Activated CD4-positive, alpha-beta T cell treated with anti-CD3 and anti-CD28 coated beads, Interleukin-2, amount 10 ng/mL, durations not matched to agents 7 days and 5 days (primary cell): ENCODE data around the gene NPLOC4. TPM values are rescaled to one million over a fixed set of nuclear protein-coding genes. Genes with fewer than 3 reads are reported as not detected.
"Not testable (repeated sequence)": the region's sequence is repeated elsewhere in the genome, so short reads cannot be mapped to it uniquely, and the experiment has no call there.

Experiments used
- CTCF ChIA-PET: fragments of 350-600 bp; sonication (Branson Sonifier 250); formaldehyde crosslinking; loops from one replicate; lab custom pipeline; 2021; ENCODE audit warnings: antibody characterized with exemption; lab: Charles Lee
- POLR2A ChIA-PET: fragments of 350-600 bp; sonication (Branson Sonifier 250); formaldehyde crosslinking; loops from one replicate; lab custom pipeline; 2021; ENCODE audit warnings: antibody characterized with exemption; lab: Charles Lee
- DNase-seq: peaks from one replicate; pipeline ENCODE4 v3.0.0-alpha.2; 2020
- H3K27ac Mint-ChIP-seq: one replicate; pipeline ENCODE4 v1.8.0; 2021; ENCODE audit warnings: mild to moderate bottlenecking, moderate library complexity, mixed read lengths
- H3K27me3 Mint-ChIP-seq: one replicate; pipeline ENCODE4 v1.8.0; 2021; ENCODE audit warnings: mixed read lengths
- H3K36me3 Mint-ChIP-seq: one replicate; pipeline ENCODE4 v1.8.0; 2021; ENCODE audit warnings: low read depth, mixed read lengths
- H3K4me1 Mint-ChIP-seq: one replicate; pipeline ENCODE4 v1.8.0; 2021; ENCODE audit warnings: mixed read lengths
- H3K4me3 Mint-ChIP-seq: one replicate; pipeline ENCODE4 v1.8.0; 2021; ENCODE audit warnings: mild to moderate bottlenecking, moderate library complexity, mixed read lengths
- H3K9me3 Mint-ChIP-seq: one replicate; pipeline ENCODE4 v1.8.0; 2021; ENCODE audit warnings: mixed read lengths
- total RNA-seq, 2 experiments: library from RNA; stranded (reverse); gene quantifications; one replicate each; pipeline ENCODE4 v1.2.3, GENCODE V29; 2021

Gene NPLOC4
- total RNA-seq, 2 experiments from 2014 or later: 91.3 to 98.2 TPM

DNA sequence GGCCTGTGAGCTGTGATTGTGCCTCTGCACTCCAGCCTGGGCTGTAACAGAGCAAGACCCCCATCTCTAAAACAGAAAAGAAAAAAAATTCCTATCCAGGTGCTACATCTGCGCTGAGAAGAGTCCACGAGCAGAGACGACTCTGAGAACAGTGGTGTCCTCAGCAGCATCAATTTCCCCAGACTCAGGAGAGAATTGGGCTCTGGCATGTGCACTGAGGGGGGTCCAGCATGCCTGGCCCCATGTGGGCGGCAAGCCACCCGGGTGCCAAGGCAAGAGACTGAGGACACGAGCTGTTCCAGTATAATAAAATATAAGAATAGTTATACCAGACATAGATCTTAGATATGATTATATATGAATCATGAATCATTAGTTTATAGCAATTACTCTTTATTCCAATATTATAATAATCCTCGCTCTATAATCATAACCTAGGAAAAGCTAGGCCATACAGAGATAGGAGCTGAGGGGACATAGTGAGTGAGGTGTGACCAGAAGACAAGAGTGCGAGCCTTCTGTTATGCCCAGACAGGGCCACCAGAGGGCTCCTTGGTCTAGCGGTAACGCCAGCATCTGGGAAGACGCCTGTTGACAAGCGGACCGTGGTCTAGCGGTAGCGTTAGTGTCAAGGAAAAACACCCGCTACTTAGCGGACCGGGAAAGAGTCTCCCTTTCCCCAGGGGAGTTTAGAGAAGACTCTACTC lies 38.8 kb upstream of the NPLOC4 start:
- H3K27me3 Mint-ChIP-seq, H3K9me3 Mint-ChIP-seq, H3K4me1 Mint-ChIP-seq, POLR2A ChIA-PET, H3K27ac Mint-ChIP-seq: not testable (repeated sequence)
- CTCF ChIA-PET: interaction anchor here (0.9 to 1.5 kb wide), 3 partner anchors 9 to 23 kb away, joined by 3 to 10 read pairs (median 3); partner anchors contain the start of genes ARL16 and HGS
- peak overlapping the region; percentile 1 for H3K4me3 Mint-ChIP-seq
- H3K36me3 Mint-ChIP-seq: peaks cover 18% of the 10 kb centered on the region
- peak; percentile 21 for DNase-seq

DNA sequence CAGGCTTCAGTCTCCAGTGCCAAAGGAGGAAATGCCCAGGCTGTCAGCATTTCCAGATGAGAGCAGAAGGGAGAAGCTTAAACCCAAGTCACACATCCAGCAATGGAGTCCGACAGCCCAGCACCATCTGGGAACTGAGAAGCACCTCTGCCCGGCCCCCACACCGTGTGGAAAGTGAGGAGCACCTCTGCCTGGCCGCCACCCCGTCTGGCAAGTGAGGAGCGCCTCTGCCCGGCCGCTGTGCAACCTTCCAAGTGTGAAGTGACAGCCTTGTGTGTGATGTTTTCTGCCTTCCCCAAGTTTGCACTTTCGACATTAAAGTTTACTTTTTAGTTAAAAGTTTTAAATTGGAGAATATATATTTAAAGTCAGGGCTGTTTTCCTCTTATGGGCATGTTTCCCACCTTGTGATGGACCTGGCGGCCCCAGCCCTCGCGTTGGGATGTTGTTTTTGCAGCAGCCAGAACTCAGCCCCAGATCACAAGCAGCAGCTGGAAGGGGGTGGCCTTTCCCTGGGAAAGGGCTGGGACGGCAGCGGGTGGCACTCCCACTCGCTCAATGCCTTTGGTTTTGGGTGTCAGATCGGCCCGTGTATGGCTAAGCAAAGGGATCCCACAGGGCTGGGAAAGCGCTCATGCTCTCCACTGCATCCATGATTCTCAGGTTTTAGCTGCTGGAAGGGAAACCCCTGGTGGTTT lies 36.8 kb upstream of the NPLOC4 start:
- Mint-ChIP-seq H3K4me3 (no peak overlapping the region), H3K36me3 (peaks cover 20% of the 10 kb centered on the region), H3K9me3 (no peaks in the 10 kb centered on the region), H3K4me1 (peaks cover 11% of the 10 kb centered on the region), H3K27me3 (no peaks in the 10 kb centered on the region), H3K27ac (no peak overlapping the region)
- no peak for DNase-seq
- POLR2A ChIA-PET: interaction anchor here (0.6 kb wide), 1 partner anchor 14 kb away, joined by 6 read pairs; no protein-coding TSS in a partner anchor
- CTCF ChIA-PET: no interaction called here

GRCh38 chr17:81672954-81673353 lies 36.0 kb upstream of the NPLOC4 start:
- Mint-ChIP-seq H3K4me3 (no peak overlapping the region), H3K27me3 (no peaks in the 10 kb centered on the region), H3K9me3 (no peaks in the 10 kb centered on the region), H3K36me3 (peaks cover 26% of the 10 kb centered on the region), H3K27ac (peak overlapping the region; percentile 62), H3K4me1 (peaks cover 17% of the 10 kb centered on the region)
- no peak for DNase-seq
- ChIA-PET CTCF (interaction anchor here (1.2 kb wide), 1 partner anchor 9 kb away, joined by 4 read pairs; no protein-coding TSS in a partner anchor), POLR2A (no interaction called here)

DNA sequence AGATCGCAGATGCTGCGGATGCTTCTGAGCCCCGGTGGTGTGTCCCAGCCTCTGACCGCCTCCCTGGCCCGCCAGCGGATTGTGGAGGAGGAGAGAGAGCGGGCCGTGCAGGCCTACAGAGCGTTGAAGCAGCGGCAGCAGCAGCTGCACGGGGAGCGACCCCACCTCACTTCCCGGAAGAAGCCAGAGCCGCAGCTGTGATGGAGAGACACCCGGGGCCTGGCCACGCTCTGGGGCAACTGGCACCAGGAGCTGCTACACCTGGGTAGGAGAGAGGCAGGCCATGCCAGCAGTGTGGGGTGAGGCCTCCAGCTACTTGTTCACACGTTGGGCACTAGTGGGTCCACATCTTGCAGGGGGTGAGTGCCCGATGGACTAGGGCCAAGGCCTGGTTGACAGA lies 35.6 kb upstream of the NPLOC4 start:
- no peaks in the 10 kb centered on the region for H3K27me3 Mint-ChIP-seq
- CTCF ChIA-PET: interaction anchor here (1.2 kb wide), 1 partner anchor 10 kb away, joined by 4 read pairs; no protein-coding TSS in a partner anchor
- DNase-seq: no peak
- H3K36me3 Mint-ChIP-seq: peaks cover 31% of the 10 kb centered on the region
- no peak overlapping the region for H3K27ac Mint-ChIP-seq
- H3K4me1 Mint-ChIP-seq: peaks cover 21% of the 10 kb centered on the region
- H3K4me3 Mint-ChIP-seq: no peak overlapping the region
- POLR2A ChIA-PET: no interaction called here
- H3K9me3 Mint-ChIP-seq: no peaks in the 10 kb centered on the region

DNA sequence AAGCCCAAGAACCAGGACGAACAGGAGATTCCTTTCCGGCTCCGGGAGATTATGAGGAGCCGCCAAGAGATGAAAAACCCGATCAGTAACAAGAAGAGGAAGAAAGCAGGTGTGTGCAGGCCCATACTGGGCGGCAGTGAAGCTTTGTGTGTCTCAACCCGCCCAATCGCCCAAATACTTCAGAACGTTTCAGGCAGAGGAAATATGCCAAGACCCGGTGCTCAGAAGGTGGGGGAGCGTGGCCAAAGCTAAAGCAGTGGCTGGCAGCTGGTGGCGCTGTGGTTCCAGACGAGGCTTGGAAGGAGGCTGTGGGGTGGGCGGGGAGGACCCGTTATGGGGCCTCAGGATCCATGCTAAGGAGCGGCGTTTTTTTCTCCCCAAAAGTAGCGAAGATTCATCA lies 30.8 kb upstream of the NPLOC4 start:
- H3K9me3 Mint-ChIP-seq: no peaks in the 10 kb centered on the region
- H3K36me3 Mint-ChIP-seq: peaks cover 50% of the 10 kb centered on the region
- POLR2A ChIA-PET: interaction anchor here (0.5 kb wide), 1 partner anchor 225 kb away, joined by 3 read pairs; no protein-coding TSS in a partner anchor
- no peaks in the 10 kb centered on the region for H3K27me3 Mint-ChIP-seq
- peaks cover 46% of the 10 kb centered on the region for H3K4me1 Mint-ChIP-seq
- no peak for DNase-seq
- CTCF ChIA-PET: interaction anchor here (0.7 to 2.4 kb wide), 3 partner anchors 16 to 576 kb away, joined by 3 to 12 read pairs (median 4); partner anchors contain the start of genes ARL16 and HGS
- peak overlapping the region; percentile 88 for H3K4me3 Mint-ChIP-seq
- H3K27ac Mint-ChIP-seq: peak overlapping the region; percentile 84

DNA sequence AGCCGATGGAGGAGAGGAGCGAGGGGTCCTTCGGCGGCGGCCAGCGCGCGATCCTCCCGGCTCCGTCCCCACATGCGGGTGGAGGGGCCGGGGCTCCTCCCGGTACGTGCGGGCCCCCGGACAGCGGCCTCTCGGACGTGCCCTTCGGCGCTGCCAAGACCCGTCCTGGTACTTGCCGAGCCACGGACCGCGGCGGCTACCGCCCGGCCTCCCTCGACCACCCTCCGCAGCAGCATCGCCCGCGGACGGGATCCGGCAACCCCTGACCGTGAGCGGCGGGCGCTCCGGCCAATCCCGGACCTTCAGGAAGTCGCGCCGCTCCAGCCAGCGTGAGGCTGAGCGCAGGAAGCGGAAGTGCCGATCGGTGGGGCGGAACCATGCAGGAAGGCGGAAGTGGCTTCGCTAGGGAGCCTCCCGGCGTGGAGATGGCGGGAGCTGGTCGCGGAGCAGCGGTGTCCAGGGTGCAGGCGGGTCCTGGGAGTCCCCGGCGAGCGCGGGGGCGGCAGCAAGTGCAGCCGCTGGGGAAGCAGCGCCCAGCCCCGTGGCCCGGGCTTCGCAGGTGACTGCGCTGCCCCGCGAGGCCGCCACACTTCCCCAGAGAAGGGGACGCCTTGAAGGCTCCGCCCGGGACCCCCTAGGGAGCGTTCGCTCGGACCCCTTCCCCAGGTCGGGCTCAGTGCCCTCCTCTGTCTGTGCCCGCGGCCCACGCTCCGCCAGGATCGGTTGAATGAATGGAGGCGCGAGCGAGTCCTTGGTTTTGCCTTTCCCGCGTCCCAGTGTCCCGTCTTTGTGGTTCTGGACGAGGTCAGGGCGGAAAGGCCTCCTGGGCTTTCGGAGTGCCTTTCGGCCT lies 29.7 kb upstream of the NPLOC4 start, which contains the start of the genes CCDC137 and OXLD1:
Gene CCDC137, plus strand, starts transcription at position 396 of the 850 bp plus-strand sequence. Its CDS starts 30 bp downstream, at position 426.
Gene OXLD1, minus strand, starts transcription at position 264 of the 850 bp plus-strand sequence. Its CDS starts 28 bp downstream, at position 236.
- Mint-ChIP-seq H3K27ac (peak within 1 kb of the TSS; percentile 93), H3K4me3 (peak within 1 kb of the TSS; percentile 88), H3K36me3 (peaks cover 50% of the 10 kb centered on the region), H3K9me3 (no peaks in the 10 kb centered on the region), H3K27me3 (no peaks in the 10 kb centered on the region), H3K4me1 (peaks cover 54% of the 10 kb centered on the region)
- ChIA-PET CTCF (interaction anchor here (0.6 to 2.4 kb wide), 2 partner anchors 17 to 35 kb away, joined by 3 to 12 read pairs; partner anchors contain the start of genes ARL16 and HGS), POLR2A (interaction anchor here (0.6 to 1.0 kb wide), 2 partner anchors 17 to 1387 kb away, joined by 3 to 8 read pairs; partner anchors contain the start of genes ARL16 and HGS)
- DNase-seq: peak; percentile 96

GRCh38 chr17:81666092-81666341 lies 29.1 kb upstream of the NPLOC4 start:
- DNase-seq: peak; percentile 34
- Mint-ChIP-seq H3K9me3 (no peaks in the 10 kb centered on the region), H3K4me3 (peak overlapping the region; percentile 88), H3K36me3 (peaks cover 44% of the 10 kb centered on the region), H3K27ac (peak overlapping the region; percentile 91), H3K4me1 (peaks cover 54% of the 10 kb centered on the region), H3K27me3 (no peaks in the 10 kb centered on the region)
- CTCF ChIA-PET: interaction anchor here (0.6 to 2.4 kb wide), 2 partner anchors 18 to 36 kb away, joined by 3 to 12 read pairs; partner anchors contain the start of genes ARL16 and HGS
- POLR2A ChIA-PET: interaction anchor here (1.0 kb wide), 1 partner anchor 18 kb away, joined by 3 read pairs; the partner anchor contains the start of genes ARL16 and HGS

- no peaks in the 10 kb centered on the region for H3K9me3 Mint-ChIP-seq
- ChIA-PET CTCF (no interaction called here), POLR2A (no interaction called here)
- no peaks in the 10 kb centered on the region for H3K27me3 Mint-ChIP-seq
- peak; percentile 54 for DNase-seq
- H3K4me3 Mint-ChIP-seq: peak overlapping the region; percentile 88
- H3K27ac Mint-ChIP-seq: peak overlapping the region; percentile 91
- H3K4me1 Mint-ChIP-seq: peaks cover 54% of the 10 kb centered on the region
- H3K36me3 Mint-ChIP-seq: peaks cover 43% of the 10 kb centered on the region
These were observed 28.5 kb upstream of the NPLOC4 start for GRCh38 chr17:81665205-81666091.

GRCh38 chr17:81664051-81664470 lies 27.1 kb upstream of the NPLOC4 start:
- H3K9me3 Mint-ChIP-seq: no peaks in the 10 kb centered on the region
- no peak for DNase-seq
- no peak overlapping the region for H3K4me3 Mint-ChIP-seq
- peaks cover 38% of the 10 kb centered on the region for H3K36me3 Mint-ChIP-seq
- no peaks in the 10 kb centered on the region for H3K27me3 Mint-ChIP-seq
- peaks cover 49% of the 10 kb centered on the region for H3K4me1 Mint-ChIP-seq
- ChIA-PET POLR2A (no interaction called here), CTCF (interaction anchor here (0.7 to 1.0 kb wide), 2 partner anchors 9 to 23 kb away, joined by 3 to 4 read pairs; no protein-coding TSS in a partner anchor)
- peak overlapping the region; percentile 99 for H3K27ac Mint-ChIP-seq

DNA sequence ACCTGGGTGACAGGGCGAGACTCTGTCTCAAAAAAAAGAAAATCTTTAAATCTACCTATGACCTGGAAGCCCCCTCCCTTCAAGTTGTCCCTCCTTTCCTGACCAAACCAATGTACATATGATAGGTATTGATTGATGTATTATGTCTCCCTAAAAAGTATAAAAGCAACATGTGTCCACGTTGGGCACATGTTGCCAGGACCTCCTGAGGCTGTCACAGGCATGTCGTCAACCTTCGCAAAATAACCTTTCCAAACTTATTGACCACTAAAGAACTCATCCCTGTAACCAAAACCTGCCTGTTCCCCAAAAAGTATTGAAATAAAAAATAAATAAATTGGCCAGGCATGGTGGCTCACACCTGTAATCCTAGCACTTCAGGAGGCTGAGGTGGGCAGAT lies 25.1 kb upstream of the NPLOC4 start:
- CTCF ChIA-PET: interaction anchor here (0.6 to 0.9 kb wide), 2 partner anchors 14 to 61 kb away, joined by 3 read pairs; no protein-coding TSS in a partner anchor
- Mint-ChIP-seq H3K4me3 (no peak overlapping the region), H3K36me3 (peaks cover 24% of the 10 kb centered on the region), H3K27ac (peak overlapping the region; percentile 99), H3K4me1 (peaks cover 40% of the 10 kb centered on the region), H3K27me3 (no peaks in the 10 kb centered on the region), H3K9me3 (no peaks in the 10 kb centered on the region)
- POLR2A ChIA-PET: no interaction called here
- no peak for DNase-seq

- H3K4me1 Mint-ChIP-seq: peaks cover 38% of the 10 kb centered on the region
- ChIA-PET POLR2A (no interaction called here), CTCF (interaction anchor here (1.1 to 1.4 kb wide), 3 partner anchors 10 to 299 kb away, joined by 3 to 5 read pairs (median 3); no protein-coding TSS in a partner anchor)
- H3K36me3 Mint-ChIP-seq: peaks cover 15% of the 10 kb centered on the region
- H3K4me3 Mint-ChIP-seq: no peak overlapping the region
- H3K27me3 Mint-ChIP-seq: no peaks in the 10 kb centered on the region
- DNase-seq: no peak
- no peak overlapping the region for H3K27ac Mint-ChIP-seq
- no peaks in the 10 kb centered on the region for H3K9me3 Mint-ChIP-seq
These were observed 23.5 kb upstream of the NPLOC4 start for GRCh38 chr17:81660441-81660840.
